Small intestine (tissue), 16 donors: Measurements from ENCODE around the gene RAPSN. TPM values are rescaled to one million over a fixed set of nuclear protein-coding genes. Genes with fewer than 3 reads are reported as not detected.
A peak's percentile ranks its signal among the peaks of the same experiment; 100 is the strongest.

Experiments used
- DNase-seq, 2 donors: peaks; one replicate each; pipeline versions ENCODE4 v3.0.0 to v3.0.0-alpha.2; 2013
- FAIRE-seq: peaks from 2 replicates; lab custom pipeline; 2012; peaks lifted over from hg19 to GRCh38; lab: Jason Lieb, UNC
- H3K27ac ChIP-seq, 3 donors: one replicate each; pipeline ENCODE4 v1.5.1; 2013; ENCODE audit warnings: low read length in 2 of 3, mild to moderate bottlenecking in 2 of 3, control low read depth in 1 of 3, inconsistent platforms in 1 of 3, low read depth in 1 of 3, moderate library complexity in 1 of 3
- H3K27me3 ChIP-seq, 3 donors: one replicate each; pipeline ENCODE4 v1.6.1; 2013; ENCODE audit warnings: low read length in 3 of 3, inconsistent platforms in 1 of 3; ENCODE audit not compliant: control insufficient read depth in 3 of 3, insufficient read depth in 3 of 3
- H3K36me3 ChIP-seq, 3 donors: one replicate each; pipeline ENCODE4 v1.6.1; 2013; ENCODE audit warnings: low read length in 3 of 3, inconsistent platforms in 1 of 3, low read depth in 1 of 3, mild to moderate bottlenecking in 1 of 3, moderate library complexity in 1 of 3; ENCODE audit not compliant: control insufficient read depth in 3 of 3, insufficient read depth in 2 of 3
- H3K4me1 ChIP-seq, 3 donors: one replicate each; pipeline ENCODE4 v1.6.1; 2013; ENCODE audit warnings: low read length in 2 of 3, inconsistent platforms in 1 of 3, low read depth in 1 of 3, mild to moderate bottlenecking in 1 of 3, moderate library complexity in 1 of 3; ENCODE audit not compliant: control insufficient read depth in 3 of 3, insufficient read depth in 2 of 3
- H3K4me3 ChIP-seq, 3 donors: one replicate each; pipeline ENCODE4 v1.5.1; 2013; ENCODE audit warnings: low read length in 3 of 3, control low read depth in 1 of 3, inconsistent platforms in 1 of 3, low read depth in 1 of 3, mild to moderate bottlenecking in 1 of 3, moderate library complexity in 1 of 3
- H3K9me3 ChIP-seq, 2 donors: one replicate each; pipeline ENCODE4 v1.6.1; 2013; ENCODE audit warnings: low read depth in 1 of 2, low read length in 1 of 2; ENCODE audit not compliant: control insufficient read depth in 2 of 2, insufficient read depth in 1 of 2
- WGBS, 3 donors: extraction: QIAGEN DNeasy Blood & Tissue Kit; methylation state at CpG; one replicate each; pipeline ENCODE4 v1.1.7; 2013; 5-methylcytosine and 5-hydroxymethylcytosine counted together
- long read RNA-seq, 10 donors: transcript quantifications; one replicate each; lab custom pipeline, GENCODE V29; 2026
- polyA plus RNA-seq, 4 donors: library from polyadenylated mRNA; stranded (reverse) in 3 of 4; unstranded in 1 of 4; fragments of 200-250 nt in 3 of 4; fragments of 120-200 nt in 1 of 4; gene quantifications; one replicate each; pipeline versions ENCODE4 v1.2.1 to v1.2.3, GENCODE V29; 2013
- donor health status: healthy with polysubstance abuse.
- donor health status: control.
- donor health status: control.
- donor health status: Bipolar disorder and iron deficiency.
- donor health status: healthy.

RAPSN gene
- under 1 TPM; 0.36 to 0.89 (median 0.66) TPM for polyA plus RNA-seq
- long read RNA-seq, donor 1 = 0 reads
- long read RNA-seq, donor 2 = 0 reads
- long read RNA-seq, donor 3 = 0 reads
- long read RNA-seq, donor 4 = 0 reads
- long read RNA-seq, donor 5 = 0 reads
- long read RNA-seq, donor 6 = 0 reads
- long read RNA-seq, donor 7 = 0 reads
- long read RNA-seq, donor 8 = 0 reads
- long read RNA-seq, donor 9 = 0 reads
- long read RNA-seq, donor 10, partial matches to known transcripts = 0 of 2 reads
- long read RNA-seq, donor 10, other reads (novel, unspliced or antisense) = 0 of 2 reads

GRCh38 chr11:47448566-47449427 is at the start of gene RAPSN:
RAPSN (minus strand) TSS chr11:47449136; CDS start chr11:47448964, 172 bp downstream.
- H3K4me3 ChIP-seq = no peak within 1 kb of the TSS
- H3K36me3 ChIP-seq = peaks cover 0 to 4% (median 0%) of the 10 kb centered on the region in 3 donors
- no peaks in the 10 kb centered on the region for H3K9me3 ChIP-seq
- H3K27me3 ChIP-seq = no peaks in the 10 kb centered on the region
- no peak within 1 kb of the TSS for H3K27ac ChIP-seq
- no peak for FAIRE-seq
- 86 to 88% (median 87%) methylated on average over 32 of the region's 32 CpGs for WGBS, 3 donors
- no peak for DNase-seq
- H3K4me1 ChIP-seq = no peaks in the 10 kb centered on the region

DNA sequence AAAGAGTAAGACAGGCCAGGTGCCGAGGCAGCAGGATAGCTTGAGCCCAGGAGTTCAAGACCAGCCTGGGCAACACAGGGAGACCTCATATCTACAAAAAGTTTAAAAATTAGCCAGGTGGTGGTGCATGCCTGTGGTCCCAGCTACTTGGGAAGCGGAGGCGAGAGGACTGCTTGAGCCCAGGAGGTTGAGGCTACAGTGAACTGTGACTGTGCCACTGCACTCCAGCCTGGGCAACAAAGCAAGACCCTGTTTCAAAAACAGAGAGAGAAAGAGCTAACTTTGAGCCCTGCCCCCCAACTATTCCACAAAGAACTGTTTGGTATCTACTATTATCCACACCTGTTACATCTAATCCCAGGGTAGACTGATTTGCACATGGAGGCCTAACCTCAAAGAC is 49.2 kb upstream of the RAPSN start:
- Histone ChIP-seq H3K4me1 (peaks cover 0 to 10% (median 1%) of the 10 kb centered on the region in 3 donors), H3K4me3 (no peak overlapping the region), H3K36me3 (peaks cover 0 to 9% (median 8%) of the 10 kb centered on the region in 3 donors), H3K27me3 (no peaks in the 10 kb centered on the region), H3K9me3 (no peaks in the 10 kb centered on the region), H3K27ac (no peak overlapping the region)
- WGBS, 3 donors = 95 to 96% (median 96%) methylated on average over 3 of the region's 3 CpGs
- DNase-seq (no peak), FAIRE-seq (no peak)

DNA sequence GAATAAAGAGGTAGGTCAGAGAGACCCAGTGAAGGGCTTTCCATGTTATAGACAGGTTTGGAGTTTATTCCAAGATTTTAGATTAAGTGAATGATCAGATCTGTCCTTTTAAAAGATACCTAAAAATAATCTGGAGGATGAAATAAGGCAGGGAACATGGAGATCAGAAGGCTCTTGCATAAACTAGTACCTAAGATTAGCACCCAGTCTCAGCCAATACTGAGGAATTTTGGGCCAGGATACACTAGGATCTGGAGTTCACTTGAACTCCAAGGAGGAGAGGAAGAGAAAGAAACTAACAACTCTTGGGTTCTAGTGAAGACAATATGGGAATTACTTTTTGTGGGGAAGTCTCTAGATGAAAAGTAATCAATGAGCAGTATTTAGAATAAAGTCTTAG is 47.9 kb upstream of the RAPSN start:
- Histone ChIP-seq H3K9me3 (no peaks in the 10 kb centered on the region), H3K27ac (no peak overlapping the region), H3K27me3 (no peaks in the 10 kb centered on the region), H3K4me3 (no peak overlapping the region), H3K4me1 (peaks cover 0 to 10% (median 1%) of the 10 kb centered on the region in 3 donors), H3K36me3 (peaks cover 2 to 16% (median 10%) of the 10 kb centered on the region in 3 donors)
- no peak for DNase-seq
- FAIRE-seq = no peak

DNA sequence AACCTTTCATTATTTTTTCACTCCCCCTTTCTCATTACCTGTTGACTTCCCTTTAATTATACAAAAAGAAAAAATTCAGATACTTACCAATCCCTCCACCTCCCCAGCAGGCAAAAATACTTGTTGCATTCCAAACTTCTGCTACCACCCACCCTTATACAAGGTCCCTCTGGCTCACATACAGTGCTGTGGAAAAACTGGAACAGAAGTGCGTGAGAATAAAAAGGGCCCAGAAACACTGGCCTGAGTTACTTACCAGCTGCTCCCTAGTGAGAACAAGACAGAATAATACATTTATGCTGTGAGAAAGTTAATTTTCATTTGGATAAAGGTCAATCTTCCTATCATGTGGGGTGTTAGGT is 46.9 kb upstream of the RAPSN start:
- H3K27me3 ChIP-seq = no peaks in the 10 kb centered on the region
- H3K4me3 ChIP-seq = no peak overlapping the region
- FAIRE-seq = no peak
- no peak for DNase-seq
- no peaks in the 10 kb centered on the region for H3K9me3 ChIP-seq
- peaks cover 0 to 9% (median 1%) of the 10 kb centered on the region in 3 donors for H3K4me1 ChIP-seq
- peaks cover 2 to 17% (median 10%) of the 10 kb centered on the region in 3 donors for H3K36me3 ChIP-seq
- H3K27ac ChIP-seq = no peak overlapping the region
- 82 to 100% (median 94%) methylated on average over 1 of the region's 1 CpG for WGBS, 3 donors

GRCh38 chr11:47495011-47495855 is 46.3 kb upstream of the RAPSN start:
- DNase-seq = no peak
- Histone ChIP-seq H3K4me1 (peaks cover 0 to 5% (median 1%) of the 10 kb centered on the region in 3 donors), H3K9me3 (no peaks in the 10 kb centered on the region), H3K4me3 (no peak overlapping the region), H3K27me3 (no peaks in the 10 kb centered on the region), H3K36me3 (peaks cover 2 to 17% (median 10%) of the 10 kb centered on the region in 3 donors), H3K27ac (no peak overlapping the region)
- WGBS, 3 donors = 78 to 88% (median 81%) methylated on average over 4 of the region's 4 CpGs
- FAIRE-seq = no peak

- H3K36me3 ChIP-seq = peaks cover 2 to 27% (median 8%) of the 10 kb centered on the region in 3 donors
- no peak overlapping the region for H3K27ac ChIP-seq
- H3K9me3 ChIP-seq = no peaks in the 10 kb centered on the region
- no peak for FAIRE-seq
- DNase-seq = no peak
- WGBS, 3 donors = 53 to 63% (median 58%) methylated on average over 2 of the region's 2 CpGs
- H3K4me1 ChIP-seq = peaks cover 0 to 6% (median 0%) of the 10 kb centered on the region in 3 donors
- no peak overlapping the region for H3K4me3 ChIP-seq
- H3K27me3 ChIP-seq = no peaks in the 10 kb centered on the region
These were observed 40.4 kb upstream of the RAPSN start for GRCh38 chr11:47489395-47489755.

DNA sequence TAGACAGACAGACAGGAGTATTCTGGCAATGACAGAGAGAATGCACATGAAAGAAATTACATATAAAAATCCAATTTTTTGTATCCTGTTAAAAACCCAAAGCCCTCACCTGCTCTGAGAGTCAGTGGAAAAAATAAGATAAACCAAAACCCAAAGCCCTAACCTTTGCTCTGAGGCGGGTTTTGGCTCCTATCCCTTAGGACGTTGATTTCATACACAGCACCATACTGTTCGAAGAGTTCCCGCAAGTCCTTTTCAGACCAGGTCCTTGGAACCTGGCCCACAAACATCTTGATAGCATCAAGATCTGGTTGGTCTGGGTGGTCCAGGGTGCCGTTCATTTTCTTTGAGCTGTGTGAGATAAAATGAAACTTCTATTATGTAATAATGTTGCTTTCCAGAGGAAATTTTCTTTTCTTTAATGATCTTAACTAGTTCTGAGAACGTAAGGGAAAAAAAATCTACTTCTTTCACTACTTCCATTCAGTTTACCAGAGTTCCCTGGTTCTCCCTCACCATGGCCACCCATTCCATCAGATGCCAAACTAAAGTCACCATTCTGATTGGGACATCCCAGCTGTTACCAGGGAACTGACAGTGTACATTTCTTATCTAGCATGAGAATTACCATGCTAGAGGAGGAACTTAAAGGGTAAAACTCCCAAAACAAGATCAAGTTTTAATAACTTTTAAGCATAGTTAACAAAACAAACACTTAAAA is 39.9 kb upstream of the RAPSN start:
- Histone ChIP-seq H3K27me3 (no peaks in the 10 kb centered on the region), H3K27ac (peak overlapping the region in 1 of 3 donors; percentile 70), H3K36me3 (peaks cover 5 to 32% (median 8%) of the 10 kb centered on the region in 3 donors), H3K9me3 (no peaks in the 10 kb centered on the region), H3K4me3 (no peak overlapping the region), H3K4me1 (peaks cover 0 to 6% (median 0%) of the 10 kb centered on the region in 3 donors)
- 14 to 41% (median 33%) methylated on average over 6 of the region's 6 CpGs for WGBS, 3 donors
- peak in 1 of 2 donors; percentile 51 for DNase-seq
- no peak for FAIRE-seq
